HepG2 (cell line): ENCODE measurements around the gene DYRK2. TPM values are rescaled to one million over a fixed set of nuclear protein-coding genes. Genes with fewer than 3 reads are reported as not detected.

Experiments
- CCDC6 ChIP-seq: sonication (generic); formaldehyde crosslinking; IDR thresholded peaks from 2 replicates; pipeline ENCODE4 v1.8.1; 2022; ENCODE audit warnings: mild to moderate bottlenecking, missing genetic modification reagents, moderate library complexity
- HNRNPH1 ChIP-seq: fragments of 200-400 bp; formaldehyde crosslinking; optimal IDR thresholded peaks from 2 replicates; pipeline ENCODE3; 2017; ENCODE audit warnings: mild to moderate bottlenecking, low read depth, low read length
- IKZF5 ChIP-seq: IDR thresholded peaks from 2 replicates; pipeline ENCODE4 v1.6.1; 2018; ENCODE audit warnings: missing genetic modification reagents, mild to moderate bottlenecking, missing compliant biosample characterization
- JUN ChIP-seq: sonication (generic); formaldehyde crosslinking; IDR thresholded peaks from 2 replicates; pipeline ENCODE4 v1.4.0; 2020; ENCODE audit warnings: mild to moderate bottlenecking, missing genetic modification reagents
- NFATC3 ChIP-seq: sonication (generic); formaldehyde crosslinking; IDR thresholded peaks from 2 replicates; pipeline ENCODE4 v1.5.1; 2020; ENCODE audit warnings: mild to moderate bottlenecking, missing genetic modification reagents
- PITX1 ChIP-seq: sonication (generic); formaldehyde crosslinking; IDR thresholded peaks from 2 replicates; pipeline ENCODE4 v1.5.1; 2020; ENCODE audit warnings: mild to moderate bottlenecking, missing genetic modification reagents
- PLSCR1 ChIP-seq: sonication (generic); formaldehyde crosslinking; IDR thresholded peaks from 2 replicates; pipeline ENCODE4 v1.5.0; 2020; ENCODE audit warnings: missing genetic modification reagents, mild to moderate bottlenecking, borderline replicate concordance
- RAD21 ChIP-seq: fragments of 450-650 bp; formaldehyde crosslinking; IDR thresholded peaks from 2 replicates; pipeline ENCODE4 v1.5.0; 2020; ENCODE audit warnings: mild to moderate bottlenecking
- REPIN1 ChIP-seq: sonication (generic); formaldehyde crosslinking; IDR thresholded peaks from 2 replicates; pipeline ENCODE4 v1.8.0; 2022; ENCODE audit warnings: missing genetic modification reagents, low read depth, mild to moderate bottlenecking, borderline replicate concordance
- SKIL ChIP-seq: sonication (generic); formaldehyde crosslinking; IDR thresholded peaks from 2 replicates; pipeline ENCODE4 v1.8.0; 2022; ENCODE audit warnings: missing genetic modification reagents, mild to moderate bottlenecking, moderate library complexity, borderline replicate concordance
- WIZ ChIP-seq: sonication (generic); formaldehyde crosslinking; IDR thresholded peaks from 2 replicates; pipeline ENCODE4 v1.5.1; 2020; ENCODE audit warnings: mild to moderate bottlenecking, missing genetic modification reagents
- ZBTB49 ChIP-seq: sonication (generic); formaldehyde crosslinking; IDR thresholded peaks from 2 replicates; pipeline ENCODE4 v1.4.0; 2020; ENCODE audit warnings: missing genetic modification reagents, borderline replicate concordance
- ZFP1 ChIP-seq: IDR thresholded peaks from 2 replicates; pipeline ENCODE4 v1.6.1; 2016
- ZNF124 ChIP-seq: sonication (generic); formaldehyde crosslinking; IDR thresholded peaks from 2 replicates; pipeline ENCODE4 v1.4.0; 2020; ENCODE audit warnings: missing genetic modification reagents
- ZNF557 ChIP-seq: sonication (generic); formaldehyde crosslinking; IDR thresholded peaks from 2 replicates; pipeline ENCODE4 v1.4.0; 2020; ENCODE audit warnings: missing genetic modification reagents
- ZNF792 ChIP-seq: IDR thresholded peaks from 2 replicates; pipeline ENCODE4 v1.6.1; 2016
- ZNF841 ChIP-seq: sonication (generic); formaldehyde crosslinking; IDR thresholded peaks from 2 replicates; pipeline ENCODE4 v1.8.1; 2023; ENCODE audit warnings: missing genetic modification reagents, borderline replicate concordance
- polyA plus RNA-seq, 8 experiments: library from polyadenylated mRNA; depleted of rRNA in 3 of 8; stranded (reverse) in 7 of 8; unstranded in 1 of 8; fragments of >200 nt; fragmentation: Illumina TruSeq in 4 of 8; extraction: Trizol in 4 of 8; gene quantifications; 2 replicates each; pipeline versions ENCODE4 v1.2.1 to v1.2.3, GENCODE V29; 2011 to 2016; ENCODE audit warnings: low read depth in 4 of 8, missing spikeins in 1 of 8, mixed read lengths in 1 of 8; ENCODE audit not compliant: insufficient read depth in 1 of 8
- total RNA-seq, 5 experiments: library from RNA; depleted of rRNA; stranded (reverse); fragments of >200 nt; fragmentation: Illumina TruSeq; extraction: Trizol; gene quantifications; 2 replicates each; pipeline ENCODE4 v1.2.3, GENCODE V29; 2016; ENCODE audit warnings: low read depth in 1 of 5
- TF ChIP-seq, protein P1 (sequence below): sonication (generic); formaldehyde crosslinking; IDR thresholded peaks from 2 replicates; pipeline ENCODE4 v1.5.1; 2020; ENCODE audit warnings: mild to moderate bottlenecking, missing genetic modification reagents
- TF ChIP-seq, protein P2 (sequence below): sonication (generic); formaldehyde crosslinking; IDR thresholded peaks from 2 replicates; pipeline ENCODE4 v1.4.0; 2020; ENCODE audit warnings: mild to moderate bottlenecking, low read depth, missing genetic modification reagents

DYRK2 gene
- total and polyA plus RNA-seq, 2 of the 13 experiments (the other 11 are each of a cell fraction or from before 2014, with no cell fraction given), result 8.2 to 11.5 TPM

DNA sequence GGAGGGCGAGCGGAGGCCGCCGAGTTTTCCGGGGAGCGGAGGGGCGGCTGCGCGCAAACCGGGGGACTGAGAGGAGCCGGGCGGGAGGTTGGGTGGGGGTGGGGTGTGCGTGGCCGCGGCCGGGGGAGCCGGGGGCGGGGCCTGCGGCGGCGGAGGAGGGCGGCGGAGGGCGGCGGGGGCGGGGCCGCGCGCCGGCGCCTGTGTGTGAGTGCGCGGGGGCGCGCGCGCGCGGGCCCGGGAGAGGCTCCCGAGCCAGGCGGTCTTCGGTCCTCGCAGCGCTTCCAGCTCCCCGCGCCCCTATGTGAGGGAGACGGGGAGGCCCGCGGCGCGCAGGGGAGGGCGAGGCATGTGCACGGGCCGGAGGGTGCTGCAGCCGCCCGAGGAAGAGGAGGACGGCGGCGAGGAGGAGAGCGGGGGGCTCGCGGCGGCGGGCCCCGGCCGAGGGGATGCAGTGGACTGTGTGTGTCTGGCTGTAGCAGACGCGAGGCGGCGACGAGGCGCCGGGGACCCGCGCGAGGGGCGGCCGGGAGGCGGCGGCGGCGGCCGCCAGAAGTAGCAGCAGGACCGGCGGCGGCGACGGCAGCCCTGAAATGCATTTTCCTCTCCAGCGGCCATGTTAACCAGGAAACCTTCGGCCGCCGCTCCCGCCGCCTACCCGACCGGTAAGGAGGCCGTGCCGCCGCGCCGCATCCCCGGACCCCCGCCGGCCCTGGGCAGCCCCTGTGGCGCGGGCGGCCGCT, at the start of gene DYRK2 (continued):
- TF ChIP-seq ZNF792 (CRISPR knock-in tag) (no peak; the same call in 1 of the 2 replicates), RAD21 (CRISPR knock-in tag) (peak; percentile 51; the same call in 1 of the 2 replicates), REPIN1 (CRISPR knock-in tag) (no peak), ZNF841 (CRISPR knock-in tag) (0 out of 2 replicates have a peak, but pooled peaks have one; percentile 8), CCDC6 (CRISPR knock-in tag) (0 out of 2 replicates have a peak, but pooled peaks have one; percentile 42), HNRNPH1 (no peak), ZNF124 (CRISPR knock-in tag) (no peak), ZNF557 (no peak), WIZ (CRISPR knock-in tag) (no peak), JUN (CRISPR knock-in tag) (no peak), IKZF5 (CRISPR knock-in tag) (no peak), SKIL (CRISPR knock-in tag) (no peak), ZFP1 (CRISPR knock-in tag) (no peak), PLSCR1 (CRISPR knock-in tag) (no peak), ZBTB49 (CRISPR knock-in tag) (no peak), PITX1 (CRISPR knock-in tag) (no peak), NFATC3 (no peak)
- TF ChIP-seq, protein P1, sequence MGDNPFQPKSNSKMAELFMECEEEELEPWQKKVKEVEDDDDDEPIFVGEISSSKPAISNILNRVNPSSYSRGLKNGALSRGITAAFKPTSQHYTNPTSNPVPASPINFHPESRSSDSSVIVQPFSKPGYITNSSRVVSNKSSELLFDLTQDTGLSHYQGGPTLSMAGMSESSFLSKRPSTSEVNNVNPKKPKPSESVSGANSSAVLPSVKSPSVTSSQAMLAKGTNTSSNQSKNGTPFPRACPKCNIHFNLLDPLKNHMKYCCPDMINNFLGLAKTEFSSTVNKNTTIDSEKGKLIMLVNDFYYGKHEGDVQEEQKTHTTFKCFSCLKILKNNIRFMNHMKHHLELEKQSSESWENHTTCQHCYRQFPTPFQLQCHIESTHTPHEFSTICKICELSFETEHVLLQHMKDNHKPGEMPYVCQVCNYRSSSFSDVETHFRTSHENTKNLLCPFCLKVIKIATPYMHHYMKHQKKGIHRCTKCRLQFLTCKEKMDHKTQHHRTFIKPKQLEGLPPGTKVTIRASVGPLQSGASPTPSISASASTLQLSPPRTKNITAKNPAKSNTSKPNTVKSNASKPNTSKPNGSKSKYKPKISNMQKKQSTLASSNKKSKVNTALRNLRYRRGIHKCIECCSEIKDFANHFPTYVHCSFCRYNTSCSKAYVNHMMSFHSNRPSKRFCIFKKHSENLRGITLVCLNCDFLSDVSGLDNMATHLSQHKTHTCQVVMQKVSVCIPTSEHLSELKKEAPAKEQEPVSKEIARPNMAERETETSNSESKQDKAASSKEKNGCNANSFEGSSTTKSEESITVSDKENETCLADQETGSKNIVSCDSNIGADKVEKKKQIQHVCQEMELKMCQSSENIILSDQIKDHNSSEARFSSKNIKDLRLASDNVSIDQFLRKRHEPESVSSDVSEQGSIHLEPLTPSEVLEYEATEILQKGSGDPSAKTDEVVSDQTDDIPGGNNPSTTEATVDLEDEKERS (CRISPR knock-in tag), result no peak
- TF ChIP-seq, protein P2, sequence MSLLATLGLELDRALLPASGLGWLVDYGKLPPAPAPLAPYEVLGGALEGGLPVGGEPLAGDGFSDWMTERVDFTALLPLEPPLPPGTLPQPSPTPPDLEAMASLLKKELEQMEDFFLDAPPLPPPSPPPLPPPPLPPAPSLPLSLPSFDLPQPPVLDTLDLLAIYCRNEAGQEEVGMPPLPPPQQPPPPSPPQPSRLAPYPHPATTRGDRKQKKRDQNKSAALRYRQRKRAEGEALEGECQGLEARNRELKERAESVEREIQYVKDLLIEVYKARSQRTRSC (CRISPR knock-in tag), result no peak
